AG08396 (cell line): ENCODE data around the gene PCGF3.
"Not testable (repeated sequence)": the region's sequence is repeated elsewhere in the genome, so short reads cannot be mapped to it uniquely, and the experiment has no call there.

ENCODE experiments used
- DNase-seq: peaks from one replicate; pipeline ENCODE4 v3.0.0; 2012; ENCODE audit warnings: low spot score, mixed read lengths

The PCGF3 gene

DNA sequence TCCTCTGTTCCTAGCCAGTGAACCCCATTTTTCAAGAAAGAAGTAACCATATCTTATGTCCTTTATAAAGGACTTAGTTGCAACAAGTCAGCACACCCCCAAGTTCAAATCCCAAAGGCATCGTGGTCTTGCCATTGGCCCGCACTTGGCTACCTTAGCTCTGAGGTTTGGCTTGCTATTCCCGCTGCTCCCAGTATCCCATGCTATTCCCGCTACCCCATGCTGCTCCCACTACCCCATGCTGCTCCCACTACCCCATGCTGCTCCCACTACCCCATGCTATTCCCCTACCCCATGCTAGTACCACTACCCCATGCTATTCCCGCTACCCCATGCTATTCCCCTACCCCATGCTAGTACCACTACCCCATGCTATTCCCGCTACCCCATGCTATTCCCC, 37.4 kb upstream of the PCGF3 start:
- DNase-seq = not testable (repeated sequence)

DNA sequence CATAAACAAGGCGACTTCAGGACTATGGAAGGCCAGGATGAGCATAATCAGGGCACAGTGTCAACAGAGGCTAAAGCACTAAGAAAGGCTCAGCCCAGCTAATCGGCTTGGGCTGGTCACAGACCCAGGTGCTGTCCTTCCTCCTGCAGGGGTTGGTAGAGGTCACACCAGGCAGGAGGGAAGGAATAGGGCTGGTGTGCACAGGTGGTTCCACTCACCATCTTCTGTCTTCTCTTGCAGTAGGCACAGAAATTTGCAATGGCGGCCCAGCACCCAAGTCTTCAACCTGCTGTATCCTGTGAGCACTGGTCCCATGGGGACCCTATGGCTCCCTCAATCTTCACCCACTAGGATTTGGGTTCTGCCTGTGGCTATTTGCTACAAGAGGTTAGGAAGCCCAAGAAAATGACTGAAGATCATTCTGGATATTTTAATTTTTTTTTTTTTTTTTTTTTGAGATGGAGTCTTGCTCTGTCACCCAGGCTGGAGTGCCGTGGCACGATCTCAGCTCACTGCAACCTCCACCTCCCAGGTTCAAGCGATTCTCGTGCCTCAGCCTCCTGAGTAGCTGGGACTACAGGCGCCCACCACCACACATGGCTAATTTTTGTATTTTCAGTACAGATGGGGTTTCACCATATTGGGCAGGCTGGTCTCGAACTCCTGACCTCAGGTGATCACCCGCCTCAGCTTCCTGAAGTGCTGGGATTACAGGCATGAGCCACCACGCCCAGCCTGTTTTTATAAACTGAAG, 35.6 kb upstream of the PCGF3 start:
- not testable (repeated sequence) for DNase-seq

- no peak for DNase-seq
These were observed 33.9 kb upstream of the PCGF3 start for GRCh38 chr4:671769-672168.

DNA sequence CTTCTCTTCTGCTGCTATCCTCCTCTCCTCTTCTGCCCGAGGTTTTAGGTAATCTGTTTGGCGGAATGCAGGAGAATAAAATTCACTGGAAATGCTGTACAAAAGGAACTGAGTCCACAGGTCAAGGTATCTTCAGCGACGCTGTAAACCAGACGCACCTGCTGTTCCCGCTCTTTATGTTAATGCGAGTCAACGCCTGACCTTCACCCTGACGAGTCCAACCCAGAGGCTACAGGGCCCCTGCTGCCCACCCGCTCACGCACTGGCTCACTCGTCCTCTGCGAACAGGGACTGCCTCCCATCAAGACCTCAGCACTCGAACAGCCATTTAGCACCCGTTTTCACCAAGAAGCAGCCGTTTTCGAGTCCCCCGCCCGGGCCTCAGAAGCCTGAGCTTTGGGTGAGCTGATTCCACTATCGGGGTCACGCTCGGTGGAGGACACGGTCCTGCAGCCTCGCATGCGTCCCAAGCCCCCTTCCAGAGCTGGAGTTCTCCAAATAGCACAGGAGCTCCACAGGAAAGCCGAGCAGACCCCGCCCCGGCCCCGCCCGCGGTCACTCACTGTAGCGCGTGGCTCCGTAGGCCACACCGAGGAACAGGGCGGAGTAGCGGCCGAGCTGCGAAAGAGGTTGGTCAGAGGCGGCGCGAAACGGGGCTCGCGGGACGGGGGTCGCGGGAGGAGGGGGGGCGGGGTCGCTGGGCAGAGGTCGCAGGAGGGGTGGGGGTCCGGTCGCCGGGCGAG, 32.1 kb upstream of the PCGF3 start:
- peak; percentile 73 for DNase-seq

GRCh38 chr4:674172-675035, 31.2 kb upstream of the PCGF3 start, which contains the start of the genes ATP5ME and MYL5:
Gene ATP5ME, minus strand, starts transcription at chr4:674276. Its CDS starts 29 bp downstream, at chr4:674247.
Gene MYL5, plus strand, starts transcription at chr4:674542. Its CDS starts 3,485 bp downstream, at chr4:678027.
- peak; percentile 100 for DNase-seq

DNA sequence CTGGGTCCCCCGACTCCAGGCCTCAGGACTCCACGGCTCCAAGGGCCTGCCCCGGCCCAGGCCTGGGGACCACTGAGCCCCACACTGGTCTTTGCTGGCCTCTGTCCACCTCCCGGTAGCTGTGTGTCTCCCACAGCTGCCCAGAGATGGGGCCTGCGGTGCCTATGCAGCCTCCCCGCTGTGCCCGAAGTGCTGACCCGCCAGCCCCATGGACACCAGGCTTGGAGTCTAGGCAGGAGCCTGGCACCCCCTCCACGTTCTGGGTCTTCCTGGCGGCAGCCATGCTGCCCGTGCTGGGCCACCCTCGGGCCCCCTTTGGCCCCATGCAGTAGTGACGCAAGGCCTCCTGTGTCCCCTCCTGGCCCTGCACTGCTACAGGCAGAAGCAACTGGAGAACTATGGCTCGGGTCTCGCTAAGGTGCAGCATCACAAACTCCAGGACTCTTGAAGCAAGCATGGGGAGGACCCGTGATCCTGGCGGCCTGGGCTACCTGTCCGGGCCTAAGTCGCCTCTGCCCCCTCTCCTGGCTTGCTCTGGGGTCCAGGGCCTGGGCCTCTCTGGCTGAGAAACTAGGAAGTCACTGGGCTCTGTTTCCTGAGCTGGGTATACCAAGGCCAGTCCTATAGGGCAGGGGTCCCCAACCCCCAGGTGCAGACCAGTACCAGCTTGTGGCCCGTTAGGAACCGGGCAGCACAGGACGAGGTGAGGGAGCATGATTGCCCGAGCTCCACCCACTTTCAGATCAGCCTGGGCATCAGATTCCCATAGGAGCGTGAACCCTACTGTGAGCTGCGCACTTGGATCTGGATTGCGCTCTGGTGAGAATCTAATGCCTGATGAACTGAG, 30.4 kb upstream of the PCGF3 start:
- DNase-seq = no peak

DNA sequence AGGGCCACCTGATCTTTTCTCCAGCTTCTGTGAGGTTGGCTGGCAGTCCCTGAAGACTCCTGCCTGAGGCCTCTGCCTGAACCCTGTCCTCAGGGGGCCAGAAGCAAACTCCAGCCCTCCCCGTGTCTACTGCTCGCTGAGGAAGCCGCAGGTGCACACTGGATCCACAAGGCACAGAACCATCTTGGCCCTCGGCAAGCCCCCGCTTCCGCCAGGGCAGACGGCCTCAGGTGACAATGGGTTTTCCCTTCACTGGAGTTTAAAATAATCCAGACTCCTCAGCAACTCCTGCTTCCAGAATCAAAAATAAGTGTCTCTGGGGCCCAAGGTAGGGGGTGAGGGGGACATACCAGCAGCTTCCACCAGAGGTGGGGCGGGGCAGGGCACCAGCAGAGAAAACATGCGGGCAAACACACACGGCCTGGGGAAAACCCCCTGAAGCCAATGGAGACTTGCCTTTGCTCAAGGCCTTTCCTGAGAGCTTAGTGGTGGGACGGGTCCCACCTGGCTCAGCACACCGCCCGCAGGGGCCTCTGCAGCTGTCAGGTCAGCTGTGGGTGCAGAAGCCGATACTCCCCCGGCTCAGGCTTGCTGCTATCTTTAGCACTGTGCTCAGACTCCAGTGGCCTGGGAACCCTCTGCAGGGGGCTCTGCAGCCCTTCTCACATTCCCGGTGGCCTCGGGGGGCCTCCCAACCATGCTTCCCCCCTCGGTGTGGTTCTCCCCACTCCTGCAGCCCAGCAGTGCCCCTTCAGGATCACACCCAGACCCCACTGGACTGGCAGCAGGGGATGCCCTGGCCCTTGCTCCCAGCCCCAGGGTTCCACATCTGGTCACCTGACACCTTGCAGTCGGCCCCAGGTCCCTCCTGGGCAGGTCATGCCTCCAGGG, 29.4 kb upstream of the PCGF3 start:
- no peak for DNase-seq

GRCh38 chr4:676871-677235, 28.8 kb upstream of the PCGF3 start:
- DNase-seq = no peak

DNA sequence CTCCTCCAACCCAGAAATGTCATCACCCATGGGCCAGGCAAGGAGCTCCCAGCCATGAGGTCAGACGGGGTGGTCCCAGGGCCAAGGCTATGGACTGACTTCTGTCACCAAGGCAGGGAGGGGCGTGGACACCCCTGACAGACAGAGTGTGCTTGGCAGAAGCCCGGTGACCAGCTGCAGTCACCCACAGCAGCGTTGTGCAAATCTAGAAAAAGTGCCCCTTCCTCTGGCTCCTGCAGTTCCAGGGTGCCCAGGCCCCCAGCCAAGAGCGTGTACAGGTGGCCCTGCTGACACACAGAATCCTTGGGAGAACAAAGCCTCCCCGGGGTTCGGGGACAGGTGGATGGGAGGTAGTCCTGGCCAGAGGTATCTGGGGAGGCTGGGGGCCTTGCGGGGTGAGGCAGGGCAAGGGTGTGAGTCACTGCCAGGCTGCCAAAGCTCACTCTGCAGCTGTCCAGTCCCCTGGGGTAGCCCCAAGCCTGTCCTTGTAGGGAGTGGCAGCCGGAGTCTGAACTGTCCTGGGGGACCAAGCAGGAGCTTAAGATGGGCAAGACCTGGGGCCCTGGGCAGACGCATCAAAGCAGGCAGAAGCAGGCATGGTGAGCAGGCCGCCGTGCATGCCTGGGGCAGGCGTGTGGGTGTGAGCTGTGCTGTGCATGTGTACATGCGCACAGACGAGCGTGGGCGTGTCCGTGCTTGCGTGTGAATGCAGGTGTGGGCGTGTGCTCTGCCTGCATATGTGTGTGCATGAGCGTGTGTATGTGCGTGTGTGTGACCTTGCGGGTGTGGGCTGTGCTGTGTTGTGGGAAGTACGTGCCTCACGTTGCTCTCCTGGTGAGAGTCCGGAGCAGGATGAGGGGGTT, 28.0 kb upstream of the PCGF3 start:
- no peak for DNase-seq

- DNase-seq = no peak
These were observed 27.1 kb upstream of the PCGF3 start for GRCh38 chr4:678331-679103.

DNA sequence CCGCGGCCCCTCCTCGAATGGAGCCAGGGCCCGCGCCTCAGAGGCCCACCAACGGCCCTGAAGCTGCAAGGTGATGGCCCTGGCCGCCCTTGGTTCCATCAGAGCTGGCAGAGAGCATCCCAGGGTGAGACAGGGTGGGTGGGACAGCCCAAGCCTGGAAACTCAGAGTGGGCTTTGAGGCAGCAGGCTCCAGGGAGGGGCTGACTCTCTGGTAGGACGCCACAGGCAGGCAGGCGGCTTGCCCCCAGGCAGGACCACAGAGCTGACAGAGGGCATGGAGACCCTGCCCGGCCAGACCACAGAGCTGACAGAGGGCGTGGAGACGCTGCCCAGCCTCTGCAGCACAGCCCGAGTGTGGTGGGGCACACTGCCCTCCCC, 26.5 kb upstream of the PCGF3 start:
- DNase-seq = no peak

- no peak for DNase-seq
These were observed 26.0 kb upstream of the PCGF3 start for GRCh38 chr4:679629-680028.

DNA sequence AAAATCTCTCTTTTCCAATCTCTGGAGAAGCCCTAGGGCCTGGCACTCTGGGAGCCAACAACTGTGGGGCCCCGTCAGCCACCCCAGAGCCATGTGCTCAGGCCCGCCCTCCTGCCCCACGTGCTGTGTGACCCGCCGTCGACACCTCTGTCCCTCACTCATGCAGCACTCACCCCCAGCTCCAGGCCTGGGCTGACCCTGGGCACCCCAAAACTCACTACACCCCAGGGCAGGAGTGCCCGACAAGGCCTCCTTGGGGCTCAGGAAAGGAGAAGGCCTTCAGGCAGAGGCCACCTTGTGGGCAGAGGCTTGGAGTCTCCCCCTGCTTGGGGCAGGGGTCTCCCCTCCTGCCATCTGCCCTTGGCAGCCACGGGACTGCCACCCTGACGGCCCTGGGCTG, 25.5 kb upstream of the PCGF3 start:
- DNase-seq = no peak

DNA sequence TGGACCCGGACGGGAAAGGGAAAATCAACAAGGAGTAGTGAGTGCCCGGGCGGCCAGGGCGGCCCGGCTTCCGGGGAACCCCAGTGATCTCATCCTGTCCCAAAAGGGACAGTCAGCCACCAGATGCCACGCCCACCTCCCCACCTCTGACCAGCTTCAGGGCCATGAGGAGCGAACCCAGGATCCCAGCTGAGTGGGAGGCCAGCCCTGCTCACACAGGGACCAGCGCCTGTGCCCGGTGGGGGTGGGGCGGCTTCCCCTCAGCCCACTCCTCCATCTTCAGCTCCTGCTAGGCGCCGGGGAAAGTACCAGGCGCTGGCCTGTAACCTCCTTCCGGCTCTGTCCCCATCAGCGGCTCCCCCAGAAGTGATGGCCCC, 25.1 kb upstream of the PCGF3 start:
- DNase-seq = no peak

GRCh38 chr4:680928-681645, 24.5 kb upstream of the PCGF3 start:
- peak; percentile 81 for DNase-seq

- peak; percentile 57 for DNase-seq
These were observed 23.7 kb upstream of the PCGF3 start for GRCh38 chr4:681736-682451.

DNA sequence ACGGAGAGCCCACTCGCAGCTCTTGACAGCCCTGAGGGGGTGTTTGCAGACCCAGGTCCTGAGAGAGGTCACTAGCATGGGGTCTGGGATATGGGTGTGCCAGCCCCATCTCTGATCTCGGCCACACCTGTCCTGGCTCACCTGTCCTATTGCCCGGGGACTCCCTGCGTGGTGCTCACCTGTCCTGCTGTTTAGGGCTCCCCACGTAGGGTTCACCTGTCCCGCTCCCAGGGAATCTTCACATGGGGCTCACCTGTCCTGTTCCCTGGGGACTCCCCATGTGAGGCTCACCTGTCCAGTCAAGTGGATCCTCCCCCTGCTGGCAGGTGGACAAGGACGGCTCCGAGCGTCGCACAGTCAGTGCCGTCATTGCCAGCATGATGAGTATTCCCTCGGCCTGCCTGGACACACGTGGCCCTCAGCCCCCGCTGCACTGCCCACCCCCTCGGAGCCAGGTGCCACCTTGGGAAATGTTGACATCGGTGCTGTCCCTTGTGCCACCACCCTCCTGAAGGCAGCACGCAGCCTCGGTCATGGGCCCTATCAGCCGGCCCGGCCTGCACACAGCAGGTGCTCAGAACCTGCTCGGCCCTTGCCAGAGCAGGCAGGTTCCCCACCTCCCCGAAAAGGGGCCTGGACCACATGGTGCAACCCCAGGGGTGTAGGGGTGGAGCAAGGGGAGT, 23.0 kb upstream of the PCGF3 start:
- DNase-seq = no peak
